Kidney (tissue), 14 donors: ENCODE measurements around the gene ENPP6. TPM values are rescaled to one million over a fixed set of nuclear protein-coding genes. Genes with fewer than 3 reads are reported as not detected.

Experiments
- DNase-seq, 5 donors: peaks; one replicate each; pipeline ENCODE4 v3.0.0-alpha.2; 2013 to 2020
- FAIRE-seq: peaks from 2 replicates; lab custom pipeline; 2012; peaks lifted over from hg19 to GRCh38; lab: Jason Lieb, UNC
- H3K27ac ChIP-seq, 2 donors: one replicate each; pipeline ENCODE4 v1.7.0; 2013; ENCODE audit warnings: low read depth in 2 of 2, low read length in 2 of 2, inconsistent platforms in 1 of 2
- H3K27me3 ChIP-seq: one replicate; pipeline ENCODE4 v1.7.1; 2013; ENCODE audit warnings: low read length, inconsistent platforms; ENCODE audit not compliant: control insufficient read depth, insufficient read depth
- H3K36me3 ChIP-seq, 3 donors: one replicate each; pipeline versions ENCODE4 v1.7.0 to v1.7.1; 2013; ENCODE audit warnings: low read length in 3 of 3, control low read depth in 1 of 3, inconsistent platforms in 1 of 3; ENCODE audit not compliant: insufficient read depth in 3 of 3, control insufficient read depth in 2 of 3
- H3K4me1 ChIP-seq, 3 donors: one replicate each; pipeline versions ENCODE4 v1.7.0 to v1.7.1; 2013; ENCODE audit warnings: low read length in 3 of 3, inconsistent platforms in 1 of 3, low read depth in 1 of 3; ENCODE audit not compliant: control insufficient read depth in 2 of 3, insufficient read depth in 2 of 3
- H3K4me3 ChIP-seq, 3 donors: one replicate each; pipeline versions ENCODE4 v1.7.0 to v1.8.1; 2013; ENCODE audit warnings: low read length in 3 of 3, control low read depth in 1 of 3, inconsistent platforms in 1 of 3
- H3K9ac ChIP-seq, 3 donors: one replicate each; pipeline versions ENCODE4 v1.7.0 to v1.7.1; 2013; ENCODE audit warnings: low read length in 3 of 3, control low read depth in 1 of 3, inconsistent platforms in 1 of 3
- H3K9me3 ChIP-seq, 3 donors: one replicate each; pipeline versions ENCODE4 v1.7.0 to v1.7.1; 2013; ENCODE audit warnings: low read length in 3 of 3, control low read depth in 1 of 3, inconsistent platforms in 1 of 3; ENCODE audit not compliant: control insufficient read depth in 2 of 3, insufficient read depth in 1 of 3
- intact Hi-C: fragments of 100-400 bp; cut with DNase I; formaldehyde crosslinking; loops from one replicate; pipeline ENCODE4 v1.11.1; 2022
- polyA plus RNA-seq: library from polyadenylated mRNA; stranded (reverse); fragments of 350-450 nt; fragmentation: Illumina TruSeq; extraction: RNeasy Lipid Tissue Mini Kit (QIAGEN cat#74804); gene quantifications from one replicate; pipeline ENCODE4 v1.2.3, GENCODE V29; 2014; ENCODE audit warnings: low read depth, low replicate concordance; ENCODE audit not compliant: insufficient read depth
- total RNA-seq: library from RNA; stranded (reverse); fragmentation: NEBNext Ultra II Directional; extraction: Animal tissue kit (Norgen Biotek cat#: 25700); gene quantifications from one replicate; pipeline ENCODE4 v1.2.1, GENCODE V29; 2021
- TF ChIP-seq, protein P1 (sequence below): IDR thresholded peaks from 3 replicates; pipeline ENCODE4 v1.5.1; 2012; ENCODE audit warnings: mild to moderate bottlenecking, moderate library complexity, borderline replicate concordance; ENCODE audit not compliant: insufficient read depth; ENCODE audit errors: extremely low read depth
- donor health status: control.
- donor health status: control.
- donor health status: control.
- donor health status: control.
- donor health status: control.
- donor health status: DM: yes; HTN: yes; CAD: no.
- donor health status: Normal renal cell carcinoma (clear cell type).

The ENPP6 gene
- total and polyA plus RNA-seq, 2 donors from 2014 or later: 0.91 to 7.2 TPM

DNA sequence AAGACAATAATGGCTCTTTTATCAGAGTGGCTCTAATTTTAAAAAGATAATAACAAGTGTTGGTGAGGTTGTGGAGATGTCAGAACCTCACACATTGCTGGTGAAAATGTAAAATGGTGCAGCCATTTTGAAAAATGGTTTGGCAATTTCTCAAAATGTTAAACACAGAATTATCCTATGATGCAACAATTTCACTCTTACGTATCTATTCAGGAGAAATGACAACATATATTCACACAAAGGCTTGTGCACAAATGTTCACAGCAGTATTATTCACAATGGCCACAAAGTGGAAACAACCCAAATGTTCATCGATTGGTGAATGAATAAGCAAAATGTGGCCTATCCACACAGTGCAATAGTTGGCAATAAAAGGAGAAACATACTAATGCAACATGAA is 24.7 kb downstream of the ENPP6 start:
- no peak overlapping the region for H3K4me3 ChIP-seq

DNA sequence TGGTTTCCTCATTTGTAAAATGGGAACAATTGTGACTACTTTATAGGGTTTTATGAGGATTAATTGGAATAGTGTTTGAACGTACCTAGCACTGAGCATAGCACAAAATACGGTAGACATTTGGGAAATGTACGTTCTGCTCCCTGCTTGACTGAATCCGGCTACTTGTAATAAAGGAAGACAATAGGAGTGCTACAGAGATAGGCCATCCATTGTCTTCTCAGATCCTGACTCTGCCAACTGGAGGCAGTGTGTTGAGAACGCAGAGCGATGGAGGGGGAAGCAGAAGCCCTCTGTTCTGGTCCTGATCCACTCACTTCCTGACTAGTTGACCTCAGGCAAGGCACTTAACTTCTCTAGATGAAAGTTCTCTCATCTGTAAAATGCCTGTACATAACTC is 26.4 kb downstream of the ENPP6 start:
- no peaks in the 10 kb centered on the region for H3K27me3 ChIP-seq
- DNase-seq (no peak), FAIRE-seq (no peak)
- no peak overlapping the region for H3K4me3 ChIP-seq
- H3K4me1 ChIP-seq: no peaks in the 10 kb centered on the region
- H3K27ac ChIP-seq: no peak overlapping the region
- intact Hi-C loops: no loop called here
- H3K9me3 ChIP-seq: no peaks in the 10 kb centered on the region
- TF ChIP-seq, protein P1, sequence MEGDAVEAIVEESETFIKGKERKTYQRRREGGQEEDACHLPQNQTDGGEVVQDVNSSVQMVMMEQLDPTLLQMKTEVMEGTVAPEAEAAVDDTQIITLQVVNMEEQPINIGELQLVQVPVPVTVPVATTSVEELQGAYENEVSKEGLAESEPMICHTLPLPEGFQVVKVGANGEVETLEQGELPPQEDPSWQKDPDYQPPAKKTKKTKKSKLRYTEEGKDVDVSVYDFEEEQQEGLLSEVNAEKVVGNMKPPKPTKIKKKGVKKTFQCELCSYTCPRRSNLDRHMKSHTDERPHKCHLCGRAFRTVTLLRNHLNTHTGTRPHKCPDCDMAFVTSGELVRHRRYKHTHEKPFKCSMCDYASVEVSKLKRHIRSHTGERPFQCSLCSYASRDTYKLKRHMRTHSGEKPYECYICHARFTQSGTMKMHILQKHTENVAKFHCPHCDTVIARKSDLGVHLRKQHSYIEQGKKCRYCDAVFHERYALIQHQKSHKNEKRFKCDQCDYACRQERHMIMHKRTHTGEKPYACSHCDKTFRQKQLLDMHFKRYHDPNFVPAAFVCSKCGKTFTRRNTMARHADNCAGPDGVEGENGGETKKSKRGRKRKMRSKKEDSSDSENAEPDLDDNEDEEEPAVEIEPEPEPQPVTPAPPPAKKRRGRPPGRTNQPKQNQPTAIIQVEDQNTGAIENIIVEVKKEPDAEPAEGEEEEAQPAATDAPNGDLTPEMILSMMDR: no peak
- no peak overlapping the region for H3K9ac ChIP-seq
- H3K36me3 ChIP-seq: no peaks in the 10 kb centered on the region

More for the DNA sequence above, 24.7 kb downstream of the ENPP6 start:
- DNase-seq: no peak
- H3K36me3 ChIP-seq: no peaks in the 10 kb centered on the region
- H3K27ac ChIP-seq: no peak overlapping the region
- intact Hi-C loops: no loop called here
- TF ChIP-seq, protein P1: no peak
- no peaks in the 10 kb centered on the region for H3K27me3 ChIP-seq
- no peaks in the 10 kb centered on the region for H3K9me3 ChIP-seq
- no peak for FAIRE-seq
- H3K4me1 ChIP-seq: no peaks in the 10 kb centered on the region
- H3K9ac ChIP-seq: no peak overlapping the region

DNA sequence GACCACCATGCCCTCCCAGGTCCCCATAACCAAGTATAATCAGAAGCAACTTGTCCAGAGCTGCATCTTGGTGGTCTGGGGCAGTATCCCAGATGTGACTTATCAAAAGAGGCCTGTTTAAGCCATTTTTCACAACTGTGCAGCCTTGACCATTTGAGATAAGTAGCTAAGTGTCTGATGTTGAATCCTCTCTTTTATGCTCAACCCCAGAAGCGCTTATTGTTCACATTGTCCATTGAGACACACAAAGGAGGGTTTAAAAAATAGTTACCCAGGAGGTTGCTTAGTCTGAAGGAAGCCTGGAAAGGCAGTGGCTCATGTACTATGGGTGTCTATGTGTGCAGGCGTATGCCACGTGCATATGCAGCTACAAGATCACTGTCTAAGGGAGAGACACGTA is 27.0 kb downstream of the ENPP6 start:
- Histone ChIP-seq H3K9ac (no peak overlapping the region), H3K27ac (no peak overlapping the region), H3K4me1 (no peaks in the 10 kb centered on the region), H3K27me3 (no peaks in the 10 kb centered on the region), H3K36me3 (no peaks in the 10 kb centered on the region), H3K4me3 (no peak overlapping the region), H3K9me3 (no peaks in the 10 kb centered on the region)
- intact Hi-C loops: no loop called here
- DNase-seq (no peak), FAIRE-seq (no peak)
- TF ChIP-seq, protein P1: no peak

DNA sequence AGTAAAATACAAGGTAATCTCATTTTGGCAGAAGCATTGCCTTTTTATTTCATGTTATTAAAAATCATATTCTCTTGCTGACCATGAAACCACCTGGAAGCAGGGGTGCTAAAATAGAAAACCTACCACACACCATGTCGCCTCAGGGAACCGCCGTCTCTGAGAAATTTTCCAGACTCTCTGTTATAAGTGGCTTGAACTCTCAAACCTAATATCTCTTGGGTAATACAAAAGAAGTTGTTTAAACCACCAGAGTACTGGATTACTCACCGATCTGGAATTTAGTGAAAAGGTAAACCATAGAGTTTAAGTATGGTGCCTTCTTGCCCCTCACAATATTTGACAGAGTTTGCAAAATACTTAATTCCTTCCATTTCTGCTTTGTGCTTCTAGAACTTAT is 27.7 kb downstream of the ENPP6 start:
- Histone ChIP-seq H3K27ac (no peak overlapping the region), H3K4me3 (no peak overlapping the region), H3K4me1 (no peaks in the 10 kb centered on the region), H3K9me3 (no peaks in the 10 kb centered on the region), H3K36me3 (no peaks in the 10 kb centered on the region), H3K9ac (no peak overlapping the region), H3K27me3 (no peaks in the 10 kb centered on the region)
- FAIRE-seq: no peak
- intact Hi-C loops: no loop called here
- no peak for DNase-seq
- TF ChIP-seq, protein P1: no peak
